ENCODE measurements around the gene WDR64. TPM values are rescaled to one million over a fixed set of nuclear protein-coding genes. Genes with fewer than 3 reads are reported as not detected.

WDR64 gene
- total and polyA plus RNA-seq, 7 donors, result 0.09 TPM; not detected in 6

GRCh38 chr1:241717975-241718374 is 65.9 kb downstream of the WDR64 start:
- Histone ChIP-seq H3K27ac (no peak overlapping the region), H3K9me3 (no peaks in the 10 kb centered on the region), H3K36me3 (no peaks in the 10 kb centered on the region), H3K4me3 (no peak overlapping the region), H3K27me3 (no peaks in the 10 kb centered on the region), H3K4me1 (no peaks in the 10 kb centered on the region)
- no peak for TF ChIP-seq CTCF (IDR thresholded peaks at IDR 0.05)
- no peak for TF ChIP-seq POLR2A (IDR thresholded peaks at IDR 0.05)
- no peak for TF ChIP-seq POLR2AphosphoS5 (IDR thresholded peaks at IDR 0.05)
- no peak for TF ChIP-seq EP300 (IDR thresholded peaks at IDR 0.05)
- intact Hi-C loops (cut with DNase I), result no loop called here
- DNase-seq, result no peak
- WGBS, 2 donors, result 17 to 51% methylated on average over 5 of the region's 5 CpGs

GRCh38 chr1:241721011-241721410 is 68.9 kb downstream of the WDR64 start:
- 94 to 96% methylated on average over 3 of the region's 3 CpGs for WGBS, 2 donors
- intact Hi-C loops (cut with DNase I), result no loop called here

GRCh38 chr1:241722947-241723346 is 70.9 kb downstream of the WDR64 start:
- Histone ChIP-seq H3K27ac (no peak overlapping the region), H3K4me1 (no peaks in the 10 kb centered on the region), H3K36me3 (no peaks in the 10 kb centered on the region), H3K27me3 (no peaks in the 10 kb centered on the region), H3K9me3 (no peaks in the 10 kb centered on the region), H3K4me3 (no peak overlapping the region)
- TF ChIP-seq POLR2AphosphoS5 (IDR thresholded peaks at IDR 0.05) (no peak), CTCF (IDR thresholded peaks at IDR 0.05) (no peak), POLR2A (IDR thresholded peaks at IDR 0.05) (no peak), EP300 (IDR thresholded peaks at IDR 0.05) (no peak)
- 80 to 82% methylated on average over 4 of the region's 4 CpGs for WGBS, 2 donors
- DNase-seq, result no peak
- intact Hi-C loops (cut with DNase I), result no loop called here

More at GRCh38 chr1:241721011-241721410, 68.9 kb downstream of the WDR64 start:
- Histone ChIP-seq H3K27ac (no peak overlapping the region), H3K4me3 (no peak overlapping the region), H3K36me3 (no peaks in the 10 kb centered on the region), H3K4me1 (no peaks in the 10 kb centered on the region), H3K9me3 (no peaks in the 10 kb centered on the region), H3K27me3 (no peaks in the 10 kb centered on the region)
- DNase-seq, result no peak
- no peak for TF ChIP-seq POLR2A (IDR thresholded peaks at IDR 0.05)
- no peak for TF ChIP-seq EP300 (IDR thresholded peaks at IDR 0.05)
- no peak for TF ChIP-seq POLR2AphosphoS5 (IDR thresholded peaks at IDR 0.05)
- TF ChIP-seq CTCF (IDR thresholded peaks at IDR 0.05), result no peak

GRCh38 chr1:241724741-241725356 is 72.8 kb downstream of the WDR64 start:
- H3K36me3 ChIP-seq, result no peaks in the 10 kb centered on the region
- H3K27me3 ChIP-seq, result no peaks in the 10 kb centered on the region
- intact Hi-C loops (cut with DNase I), result no loop called here
- no peaks in the 10 kb centered on the region for H3K9me3 ChIP-seq
- WGBS, 2 donors, result 36 to 56% methylated on average over 4 of the region's 4 CpGs
- TF ChIP-seq POLR2A (IDR thresholded peaks at IDR 0.05), result no peak
- H3K4me3 ChIP-seq, result no peak overlapping the region
- H3K27ac ChIP-seq, result no peak overlapping the region
- H3K4me1 ChIP-seq, result no peaks in the 10 kb centered on the region
- DNase-seq, result no peak

- Histone ChIP-seq H3K4me3 (no peak overlapping the region), H3K27me3 (no peaks in the 10 kb centered on the region), H3K27ac (no peak overlapping the region), H3K4me1 (no peaks in the 10 kb centered on the region), H3K36me3 (no peaks in the 10 kb centered on the region), H3K9me3 (no peaks in the 10 kb centered on the region)
- intact Hi-C loops (cut with DNase I), result no loop called here
- no peak for DNase-seq
- TF ChIP-seq POLR2AphosphoS5 (IDR thresholded peaks at IDR 0.05) (no peak), CTCF (IDR thresholded peaks at IDR 0.05) (no peak)
Observed at GRCh38 chr1:241730031-241730430, 78.0 kb downstream of the WDR64 start.

Data from sigmoid colon (tissue), 7 donors.